ENCODE results near the gene MAEA.

GRCh38 chr4:1265351-1265750 is 24.3 kb upstream of the MAEA start:
- TF ChIP-seq ATF2 (IDR thresholded peaks at IDR 0.05; ENCODE audit: low read length) (no peak), YY1 (IDR thresholded peaks at IDR 0.05; ENCODE audit: low read depth, low read length) (no peak), CTCF (IDR thresholded peaks at IDR 0.05; ENCODE audit: control extremely low read depth in 1 of 3, insufficient read depth in 1 of 3, low read depth in 1 of 3, low read length in 3 of 3) (no peak), CBX5 (IDR thresholded peaks at IDR 0.05; ENCODE audit: low read depth, low read length) (no peak), EZH2 (IDR thresholded peaks at IDR 0.05; ENCODE audit: low read depth, low read length, severe bottlenecking) (no peak), SRF (IDR thresholded peaks at IDR 0.05; ENCODE audit: low read depth, low read length) (no peak), RFX5 (IDR thresholded peaks at IDR 0.05; ENCODE audit: borderline replicate concordance, low read depth, low read length) (no peak), CREB1 (IDR thresholded peaks at IDR 0.05) (no peak), BCL11A (IDR thresholded peaks at IDR 0.05; ENCODE audit: low read depth in 2 of 2, low read length in 2 of 2) (no peak), POLR2A (IDR thresholded peaks at IDR 0.05; ENCODE audit: control extremely low read depth in 1 of 2, low read depth in 2 of 2, low read length in 2 of 2) (no peak), POLR2AphosphoS5 (IDR thresholded peaks at IDR 0.05; ENCODE audit: low read depth, low read length) (no peak)

Measured in H1 (cell line).